SK-N-SH (cell line): ENCODE measurements around the gene PRKAB1. TPM values are rescaled to one million over a fixed set of nuclear protein-coding genes. Genes with fewer than 3 reads are reported as not detected.
A peak's percentile ranks its signal among the peaks of the same experiment; 100 is the strongest.
"Not testable (repeated sequence)": the region's sequence is repeated elsewhere in the genome, so short reads cannot be mapped to it uniquely, and the experiment has no call there.

Experiments
- CTCF ChIA-PET: fragments of 300-600, 350-600 bp; formaldehyde crosslinking; extraction: SDS; loops from one replicate; lab custom pipeline; 2021; lab: Yijun Ruan, JAX
- POLR2A ChIA-PET: fragments of 350-600 bp; sonication (Branson Sonifier 250); formaldehyde crosslinking; extraction: SDS; loops from one replicate; lab custom pipeline; 2020; ENCODE audit warnings: antibody characterized with exemption, inconsistent platforms; lab: Yijun Ruan, JAX
- DNase-seq: peaks from one replicate; pipeline ENCODE4 v3.0.0; 2012
- H2AFZ ChIP-seq: fragments of 200-600 bp; sonication (generic); 2 replicates; pipeline ENCODE4 v1.8.1; 2016; ENCODE audit warnings: antibody characterized with exemption, mild to moderate bottlenecking, low read depth
- H3F3A ChIP-seq: fragments of 200-600 bp; sonication (generic); replicated peaks from 2 replicates; pipeline ENCODE3; 2016; ENCODE audit warnings: antibody characterized with exemption, mild to moderate bottlenecking; ENCODE audit not compliant: insufficient read depth
- H3K27ac ChIP-seq, 2 experiments: fragments of 200-500 bp in 1 of 2; fragments of 200-600 bp in 1 of 2; sonication (Bioruptor generic) in 1 of 2; sonication (generic), shearing (Covaris generic) in 1 of 2; 2 replicates each; pipeline versions ENCODE4 v1.5.1 to v1.6.1; 2014 to 2016; ENCODE audit warnings: low read depth in 2 of 2, inconsistent platforms in 1 of 2, low read length in 1 of 2, mild to moderate bottlenecking in 1 of 2, mixed read lengths in 1 of 2
- H3K27me3 ChIP-seq: fragments of 200-600 bp; sonication (generic), shearing (Covaris generic); 2 replicates; pipeline ENCODE4 v1.6.1; 2016; ENCODE audit warnings: mixed run types; ENCODE audit not compliant: insufficient read depth
- H3K36me3 ChIP-seq, 2 experiments: fragments of 200-500 bp in 1 of 2; fragments of 200-600 bp in 1 of 2; sonication (Bioruptor generic) in 1 of 2; sonication (generic) in 1 of 2; replicated peaks in 1 of 2; 2 replicates each; pipeline versions ENCODE3 to v1.5.1; 2014 to 2016; ENCODE audit warnings: low read length in 1 of 2, mild to moderate bottlenecking in 1 of 2; ENCODE audit not compliant: insufficient read depth in 2 of 2, control insufficient read depth in 1 of 2
- H3K4me1 ChIP-seq, 2 experiments: fragments of 200-500 bp in 1 of 2; fragments of 200-600 bp in 1 of 2; sonication (Bioruptor generic) in 1 of 2; sonication (generic), shearing (Covaris generic) in 1 of 2; 2 replicates each; pipeline versions ENCODE4 v1.5.1 to v1.6.1; 2014 to 2016; ENCODE audit warnings: low read depth in 1 of 2, low read length in 1 of 2, mixed run types in 1 of 2; ENCODE audit not compliant: insufficient read depth in 2 of 2, control insufficient read depth in 1 of 2
- H3K4me2 ChIP-seq: fragments of 200-600 bp; sonication (generic), shearing (Covaris generic); 2 replicates; pipeline ENCODE4 v1.6.1; 2017; ENCODE audit warnings: mixed run types
- H3K4me3 ChIP-seq, 2 experiments: fragments of 200-500 bp in 1 of 2; fragments of 200-600 bp in 1 of 2; sonication (Bioruptor generic) in 1 of 2; sonication (generic), shearing (Covaris generic) in 1 of 2; 2 replicates each; pipeline versions ENCODE4 v1.5.1 to v1.8.1; 2014 to 2016; ENCODE audit warnings: low read depth in 2 of 2, inconsistent platforms in 1 of 2, low read length in 1 of 2, mild to moderate bottlenecking in 1 of 2, mixed read lengths in 1 of 2, moderate library complexity in 1 of 2
- H3K79me2 ChIP-seq: fragments of 200-600 bp; sonication (generic); 2 replicates; pipeline ENCODE4 v1.8.1; 2017; ENCODE audit warnings: mild to moderate bottlenecking; ENCODE audit not compliant: insufficient read depth
- H3K9ac ChIP-seq: fragments of 200-600 bp; sonication (generic); 2 replicates; pipeline ENCODE4 v1.6.1; 2017; ENCODE audit warnings: mixed run types
- H3K9me2 ChIP-seq: fragments of 200-600 bp; sonication (generic); 2 replicates; pipeline ENCODE4 v1.6.1; 2017; ENCODE audit warnings: mixed run types
- H3K9me3 ChIP-seq: fragments of 200-600 bp; sonication (generic); 2 replicates; pipeline ENCODE4 v1.6.1; 2017; ENCODE audit warnings: mixed run types, mild to moderate bottlenecking, moderate library complexity
- H4K20me1 ChIP-seq: fragments of 200-600 bp; sonication (generic); 2 replicates; pipeline ENCODE4 v1.6.1; 2017; ENCODE audit warnings: mild to moderate bottlenecking, mixed run types; ENCODE audit not compliant: insufficient read depth
- EP300 ChIP-seq, 2 experiments: IDR thresholded peaks; 2 replicates each; pipeline versions ENCODE4 v1.4.0 to v1.6.1; 2012; ENCODE audit warnings: borderline replicate concordance in 1 of 2, low read depth in 1 of 2, low read length in 1 of 2
- FOXJ3 ChIP-seq: sonication (generic); formaldehyde crosslinking; IDR thresholded peaks from 2 replicates; pipeline ENCODE4 v1.5.1; 2020; ENCODE audit warnings: mild to moderate bottlenecking, missing genetic modification reagents
- FOXM1 ChIP-seq: IDR thresholded peaks from 2 replicates; pipeline ENCODE4 v1.4.0; 2012; ENCODE audit warnings: low read depth, mild to moderate bottlenecking
- MEF2A ChIP-seq: IDR thresholded peaks from 2 replicates; pipeline ENCODE4 v1.4.0; 2012; ENCODE audit warnings: low read depth, borderline replicate concordance
- SMC3 ChIP-seq: IDR thresholded peaks from 2 replicates; pipeline ENCODE4 v1.6.1; 2012; ENCODE audit warnings: low read depth, low read length, improper control_type of control experiment
- TAF1 ChIP-seq: IDR thresholded peaks from 2 replicates; pipeline ENCODE4 v1.6.1; 2012; ENCODE audit warnings: low read depth, mild to moderate bottlenecking, low read length, moderate library complexity, borderline replicate concordance
- TCF12 ChIP-seq: IDR thresholded peaks from 2 replicates; pipeline ENCODE4 v1.4.0; 2012
- USF1 ChIP-seq: IDR thresholded peaks from 2 replicates; pipeline ENCODE4 v1.4.0; 2012; ENCODE audit warnings: low read depth, borderline replicate concordance
- YY1 ChIP-seq: IDR thresholded peaks from 2 replicates; pipeline ENCODE4 v1.4.0; 2012; ENCODE audit warnings: low read depth, mild to moderate bottlenecking
- WGBS: methylation state at CpG from one replicate; pipeline ENCODE4 v1.1.6; 2017; ENCODE audit warnings: low lambda C conversion rate; 5-methylcytosine and 5-hydroxymethylcytosine counted together
- polyA plus RNA-seq, 3 experiments: library from polyadenylated mRNA; depleted of rRNA; stranded (reverse); fragments of >200 nt; gene quantifications; 2 replicates each; pipeline ENCODE4 v1.2.3, GENCODE V29; 2012
- TF ChIP-seq, protein P1 (sequence below): IDR thresholded peaks from 2 replicates; pipeline ENCODE4 v1.4.0; 2012; ENCODE audit warnings: low read depth
- TF ChIP-seq, protein P2 (sequence below): IDR thresholded peaks from 2 replicates; pipeline ENCODE4; 2012

Gene PRKAB1
- polyA plus RNA-seq, 1 of the 3 experiments (the other 2 are of a cell fraction) = 28.9 TPM

GRCh38 chr12:119705182-119705581 lies 37.2 kb downstream of the PRKAB1 start (continued):
- TF ChIP-seq FOXJ3 (CRISPR knock-in tag) (no peak), FOXM1 (no peak), SMC3 (no peak), EP300 (IDR thresholded peaks at IDR 0.05; ENCODE audit: borderline replicate concordance in 1 of 2, low read depth in 1 of 2, low read length in 1 of 2) (peak in 1 of 2 experiments; percentile 28; a peak in 1 of 4 replicates), USF1 (no peak)
- TF ChIP-seq, protein P1, sequence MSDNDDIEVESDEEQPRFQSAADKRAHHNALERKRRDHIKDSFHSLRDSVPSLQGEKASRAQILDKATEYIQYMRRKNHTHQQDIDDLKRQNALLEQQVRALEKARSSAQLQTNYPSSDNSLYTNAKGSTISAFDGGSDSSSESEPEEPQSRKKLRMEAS = no peak

DNA sequence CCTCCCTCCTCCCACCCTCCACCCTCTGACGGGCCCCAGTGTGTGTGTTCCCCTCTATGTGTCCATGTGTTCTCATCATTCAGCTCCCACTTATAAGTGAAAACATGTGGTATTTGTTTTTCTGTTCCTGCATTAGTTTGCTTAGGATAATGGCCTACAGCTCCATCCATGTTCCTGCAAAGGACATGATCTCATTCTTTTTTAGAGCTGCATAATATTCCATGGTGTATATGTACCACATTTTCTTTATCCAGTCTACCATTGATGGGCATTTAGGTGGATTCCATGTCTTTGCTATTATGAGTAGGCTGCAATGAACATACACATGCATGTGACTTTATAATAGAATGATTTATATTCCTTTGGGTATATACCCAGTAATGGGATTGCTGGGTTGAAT lies 38.5 kb downstream of the PRKAB1 start:
- H3K9me2 ChIP-seq, POLR2A ChIA-PET, H3K9ac ChIP-seq, H4K20me1 ChIP-seq, H3K4me3 ChIP-seq, H3K4me2 ChIP-seq, H3K9me3 ChIP-seq, DNase-seq, H3K79me2 ChIP-seq, H3F3A ChIP-seq, H3K4me1 ChIP-seq, H2AFZ ChIP-seq, H3K27ac ChIP-seq, H3K27me3 ChIP-seq: not testable (repeated sequence)
- WGBS = 70% methylated on average over 1 of the region's 1 CpG
- CTCF ChIA-PET = interaction anchor here (1.7 kb wide), 1 partner anchor 11 kb away, joined by 3 read pairs; no protein-coding TSS in a partner anchor
- H3K36me3 ChIP-seq = peaks cover 9 to 16% of the 10 kb centered on the region in 2 experiments

DNA sequence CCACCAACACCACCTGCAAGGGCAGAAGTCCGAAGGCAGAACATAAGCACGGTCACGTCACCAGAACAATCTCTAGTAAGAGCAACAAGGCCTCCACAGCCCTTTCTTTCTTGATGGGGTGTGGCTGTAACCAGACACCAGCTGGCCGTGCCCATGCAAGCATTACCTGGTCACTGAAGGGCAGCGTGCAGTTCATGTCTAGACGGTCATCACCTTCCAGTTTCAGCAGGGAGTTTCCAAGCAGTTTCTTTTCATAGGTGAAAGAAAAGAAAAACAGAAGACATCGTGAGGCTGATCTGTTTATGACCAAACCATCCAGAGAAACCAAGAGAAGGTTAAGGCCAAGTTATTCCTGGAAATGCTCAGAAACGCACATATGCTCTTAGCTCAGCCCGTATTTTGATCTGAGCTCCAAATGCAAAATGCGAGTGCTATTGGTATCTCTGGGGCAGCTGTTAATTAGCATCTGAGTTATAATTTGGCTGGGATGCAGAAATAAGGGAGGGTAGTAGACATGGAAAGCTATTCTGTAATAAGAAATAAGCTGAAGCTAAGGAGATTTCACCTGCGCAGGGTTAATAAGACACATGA lies 42.5 kb downstream of the PRKAB1 start:
- CTCF ChIA-PET = interaction anchor here (3.0 kb wide), 1 partner anchor 16 kb away, joined by 11 read pairs; no protein-coding TSS in a partner anchor

More for the DNA sequence above, 42.5 kb downstream of the PRKAB1 start:
- Histone ChIP-seq H2AFZ (no peak overlapping the region), H3K79me2 (no peaks in the 10 kb centered on the region), H3K9me2 (no peaks in the 10 kb centered on the region), H3F3A (peaks cover 3% of the 10 kb centered on the region), H3K4me2 (no peak overlapping the region), H3K4me3 (no peak overlapping the region), H3K9ac (no peak overlapping the region), H4K20me1 (no peaks in the 10 kb centered on the region), H3K9me3 (no peaks in the 10 kb centered on the region), H3K27ac (no peak overlapping the region), H3K27me3 (no peaks in the 10 kb centered on the region), H3K36me3 (peaks cover 23 to 25% of the 10 kb centered on the region in 2 experiments)
- POLR2A ChIA-PET = no interaction called here
- 94% methylated on average over 11 of the region's 11 CpGs for WGBS
- no peak for DNase-seq
- no peak for TF ChIP-seq SMC3
- TF ChIP-seq, protein P1 = no peak
- TF ChIP-seq, protein P2, sequence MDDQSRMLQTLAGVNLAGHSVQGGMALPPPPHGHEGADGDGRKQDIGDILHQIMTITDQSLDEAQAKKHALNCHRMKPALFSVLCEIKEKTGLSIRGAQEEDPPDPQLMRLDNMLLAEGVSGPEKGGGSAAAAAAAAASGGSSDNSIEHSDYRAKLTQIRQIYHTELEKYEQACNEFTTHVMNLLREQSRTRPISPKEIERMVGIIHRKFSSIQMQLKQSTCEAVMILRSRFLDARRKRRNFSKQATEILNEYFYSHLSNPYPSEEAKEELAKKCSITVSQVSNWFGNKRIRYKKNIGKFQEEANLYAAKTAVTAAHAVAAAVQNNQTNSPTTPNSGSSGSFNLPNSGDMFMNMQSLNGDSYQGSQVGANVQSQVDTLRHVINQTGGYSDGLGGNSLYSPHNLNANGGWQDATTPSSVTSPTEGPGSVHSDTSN = no peak
- TF ChIP-seq TCF12 = no peak
- TF ChIP-seq TAF1 = no peak
- no peak for TF ChIP-seq EP300 (IDR thresholded peaks at IDR 0.05; ENCODE audit: borderline replicate concordance in 1 of 2, low read depth in 1 of 2, low read length in 1 of 2)
- TF ChIP-seq FOXM1 = no peak
- TF ChIP-seq YY1 = no peak
- TF ChIP-seq MEF2A = no peak
- TF ChIP-seq, all 33 proteins: peak for 0
- no peaks in the 10 kb centered on the region for H3K4me1 ChIP-seq
